H4 (cell line): ENCODE measurements around the gene PLEKHA1. TPM values are rescaled to one million over a fixed set of nuclear protein-coding genes. Genes with fewer than 3 reads are reported as not detected.

Experiments used
- DNase-seq: peaks from one replicate; pipeline ENCODE4 v3.0.0-alpha.2; 2015; ENCODE audit warnings: low spot score
- total RNA-seq: library from RNA; depleted of rRNA; stranded (reverse); fragments of >200 nt; shearing (Covaris generic); gene quantifications from 2 replicates; pipeline ENCODE4 v1.2.3, GENCODE V29; 2014; rRNA removed

Gene PLEKHA1
- total RNA-seq, result 8.1 and 15.8 TPM in 2 replicates

DNA sequence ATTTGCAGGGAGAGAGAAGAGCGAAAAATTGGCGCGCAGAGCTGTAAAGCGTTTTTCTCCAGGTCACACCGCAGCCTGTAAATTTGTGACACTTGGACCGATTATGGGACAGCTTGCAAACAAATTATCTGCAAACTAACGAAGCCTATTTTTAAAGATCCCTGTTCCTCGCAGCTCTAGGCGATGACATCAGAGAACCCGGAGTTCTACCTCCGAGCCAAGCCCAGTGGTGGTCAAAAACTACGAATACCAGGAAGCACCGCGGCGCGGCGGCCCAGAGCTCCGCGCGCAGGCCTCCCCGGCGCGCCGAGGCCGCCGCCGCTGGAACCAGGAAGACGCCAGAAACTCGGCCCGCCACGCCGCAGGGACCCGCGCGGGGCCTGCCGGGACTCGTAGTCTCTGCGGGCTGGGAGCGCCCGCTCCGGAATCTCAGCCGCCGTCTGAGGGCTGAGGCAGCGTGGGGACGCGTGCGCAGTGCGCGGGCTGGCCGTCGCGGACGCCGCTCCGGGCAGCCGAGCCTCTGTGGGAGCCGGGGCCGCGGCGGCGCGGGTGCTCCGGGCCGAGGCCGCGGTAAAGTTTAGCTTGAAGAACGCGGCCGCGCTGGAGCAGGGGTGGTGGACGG is at the start of gene PLEKHA1:
Gene PLEKHA1 (plus strand): TSS at position 472 of the 622 bp plus-strand sequence. CDS start 18,493 bp downstream, outside the sequence.
- peak; percentile 83 for DNase-seq

DNA sequence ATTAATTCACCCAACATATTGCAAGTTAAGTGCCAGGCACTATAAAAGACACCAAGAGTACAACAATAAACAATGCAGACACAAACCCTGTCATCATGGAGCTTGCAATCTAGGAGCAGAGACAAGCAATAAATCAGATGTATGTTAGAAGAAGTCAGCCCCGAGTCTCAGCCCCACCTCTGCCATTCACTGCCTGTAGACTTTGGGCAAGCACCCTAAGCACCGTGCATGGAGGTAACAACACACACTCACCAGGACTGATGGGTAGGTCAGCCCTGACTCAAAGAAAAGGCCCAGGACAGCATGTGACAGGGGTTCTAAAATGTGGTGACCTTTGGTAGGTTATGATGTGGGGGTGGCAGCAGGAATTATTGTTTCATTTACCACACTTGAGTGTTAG is 49.3 kb upstream of the PLEKHA1 start:
- DNase-seq, result no peak

DNA sequence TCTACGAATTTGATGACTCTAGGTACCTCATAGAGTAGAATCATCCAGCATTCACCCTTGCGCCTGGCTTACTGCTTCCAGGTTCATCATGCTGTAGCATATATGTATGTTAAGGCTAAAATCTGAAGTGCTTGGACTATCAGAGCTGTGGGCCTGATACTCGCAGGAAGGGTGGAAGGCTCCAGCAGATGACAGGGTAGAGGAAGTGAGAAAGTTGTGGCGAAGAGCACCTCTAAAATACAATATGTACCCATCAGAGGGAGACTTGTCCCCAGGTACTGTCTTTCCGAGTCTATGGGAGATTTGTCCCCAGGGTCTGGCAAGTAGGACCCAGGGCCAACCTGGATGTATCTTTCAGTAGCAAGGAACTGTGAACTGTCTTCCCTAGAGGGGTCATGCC is 48.1 kb upstream of the PLEKHA1 start:
- DNase-seq, result no peak

DNA sequence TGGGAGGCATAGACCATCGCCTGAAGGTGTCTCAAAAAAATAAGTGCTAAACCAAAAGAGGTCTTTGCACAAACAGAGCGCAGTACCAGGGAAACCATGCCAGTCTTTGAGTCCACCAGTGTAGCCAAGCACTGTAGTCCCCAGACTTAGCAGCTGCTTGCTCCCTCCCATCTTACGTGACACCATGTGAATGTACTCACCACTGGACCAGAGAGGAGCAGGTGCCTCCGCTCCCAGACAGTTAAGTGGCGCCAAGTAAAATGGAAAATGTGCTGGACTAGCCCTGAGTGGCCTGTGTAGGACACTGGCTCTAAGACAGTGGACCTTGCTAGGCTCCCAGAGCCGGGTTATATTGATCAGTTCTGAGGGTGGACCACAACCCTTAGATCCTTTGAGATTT is 47.7 kb upstream of the PLEKHA1 start:
- no peak for DNase-seq

DNA sequence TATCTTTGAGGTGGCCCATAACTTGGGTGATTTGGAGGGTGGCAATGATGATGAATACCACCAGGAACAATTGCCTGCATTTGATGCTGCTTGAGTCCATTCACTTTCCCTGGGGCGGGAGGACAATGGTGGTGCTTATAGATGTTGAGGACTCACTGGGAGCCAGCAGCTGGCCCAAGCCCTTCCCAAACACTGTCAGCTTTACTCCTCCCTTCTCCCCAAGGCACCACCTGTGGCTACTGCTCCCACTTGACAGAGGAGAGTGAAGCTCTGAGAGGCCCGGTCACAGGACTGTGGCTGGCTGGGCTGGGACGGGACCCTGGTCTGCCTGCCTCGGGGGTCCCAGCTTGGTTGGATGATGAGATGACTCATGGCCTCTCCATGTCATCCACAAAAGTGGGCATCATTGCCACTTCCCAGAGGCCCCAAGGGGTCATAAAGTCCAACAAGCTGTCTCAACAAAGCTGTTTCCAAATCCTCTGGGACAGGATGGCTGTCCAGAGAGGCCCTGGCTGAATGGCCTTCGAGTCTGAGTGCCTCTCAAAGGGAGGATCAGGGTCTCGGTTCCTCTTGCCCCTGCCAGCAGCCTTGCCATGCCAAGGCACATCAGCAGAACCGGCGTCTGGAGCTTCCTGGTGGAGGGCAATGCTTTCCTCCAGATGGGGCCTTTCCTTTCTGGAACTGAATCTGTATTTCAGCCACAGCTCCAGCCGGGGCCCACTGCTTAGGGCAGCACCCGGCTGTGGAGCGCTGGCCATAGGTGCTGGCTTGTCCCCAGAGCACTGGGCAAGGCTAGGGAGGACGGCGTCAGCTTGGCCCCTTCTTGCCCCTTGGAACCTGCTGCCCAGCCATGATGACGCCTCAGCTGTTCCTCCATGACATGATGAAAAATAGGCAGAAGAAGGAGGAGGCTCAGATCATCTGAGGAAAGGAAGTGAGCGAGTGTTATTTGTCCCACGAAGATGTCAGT is 47.0 kb upstream of the PLEKHA1 start:
- no peak for DNase-seq

DNA sequence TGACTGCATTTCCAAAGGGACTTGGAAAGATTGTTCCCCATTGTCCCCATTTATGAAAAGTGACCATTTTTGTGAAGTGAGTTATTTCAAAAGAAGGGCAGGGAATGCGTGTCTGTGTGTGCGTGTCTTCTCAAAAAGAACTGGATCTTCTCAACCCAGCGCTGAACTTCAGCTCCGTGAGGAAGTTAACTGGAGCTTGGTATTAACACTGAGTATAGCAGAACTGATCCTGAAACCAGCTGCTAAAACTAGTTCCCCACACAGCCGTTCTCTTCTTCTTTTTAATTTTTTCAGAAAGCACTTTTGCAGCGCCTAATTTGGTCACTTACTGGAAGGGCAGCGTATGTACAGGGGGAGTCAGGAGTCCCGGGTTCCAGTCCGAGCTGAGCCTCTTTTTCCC is 45.8 kb upstream of the PLEKHA1 start:
- no peak for DNase-seq

DNA sequence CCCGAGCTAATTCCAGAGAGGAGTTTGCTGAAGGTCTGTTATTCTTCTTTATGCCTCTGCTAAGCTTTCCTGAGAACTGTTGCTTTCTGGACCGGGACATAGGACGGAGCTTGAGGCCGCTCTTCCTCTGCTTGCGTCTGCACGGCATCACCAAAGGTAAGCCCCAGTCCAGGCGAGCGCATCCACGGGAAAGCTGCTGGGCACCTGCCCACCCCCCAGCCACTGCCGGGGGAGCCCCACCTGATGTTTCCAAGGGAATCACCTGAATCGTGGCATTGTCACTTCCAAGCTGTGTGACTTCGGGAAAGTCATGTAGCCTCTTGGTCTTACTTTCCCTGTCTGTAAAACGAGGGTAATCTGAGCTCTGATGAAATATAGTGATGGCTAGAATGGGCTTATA is 45.1 kb upstream of the PLEKHA1 start:
- DNase-seq, result no peak

DNA sequence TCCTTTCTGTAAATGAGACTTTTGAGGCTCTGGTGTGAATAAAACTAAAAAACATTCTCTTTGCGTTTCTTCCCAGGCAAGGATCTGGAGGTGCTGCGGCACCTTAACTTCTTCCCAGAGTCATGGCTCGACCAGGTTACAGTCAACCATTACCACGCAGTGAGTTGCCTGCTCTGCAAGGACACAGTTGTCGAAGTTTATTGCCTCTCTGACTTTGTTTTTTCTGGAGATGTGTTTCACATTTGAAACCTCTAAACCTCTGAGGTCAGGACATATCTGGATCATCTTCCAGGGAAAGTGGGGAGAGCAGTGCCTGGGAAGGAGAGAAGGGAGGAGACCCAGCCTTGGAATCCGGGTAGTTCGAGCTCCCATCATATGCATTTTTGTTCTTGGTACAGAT is 43.4 kb upstream of the PLEKHA1 start:
- no peak for DNase-seq

DNA sequence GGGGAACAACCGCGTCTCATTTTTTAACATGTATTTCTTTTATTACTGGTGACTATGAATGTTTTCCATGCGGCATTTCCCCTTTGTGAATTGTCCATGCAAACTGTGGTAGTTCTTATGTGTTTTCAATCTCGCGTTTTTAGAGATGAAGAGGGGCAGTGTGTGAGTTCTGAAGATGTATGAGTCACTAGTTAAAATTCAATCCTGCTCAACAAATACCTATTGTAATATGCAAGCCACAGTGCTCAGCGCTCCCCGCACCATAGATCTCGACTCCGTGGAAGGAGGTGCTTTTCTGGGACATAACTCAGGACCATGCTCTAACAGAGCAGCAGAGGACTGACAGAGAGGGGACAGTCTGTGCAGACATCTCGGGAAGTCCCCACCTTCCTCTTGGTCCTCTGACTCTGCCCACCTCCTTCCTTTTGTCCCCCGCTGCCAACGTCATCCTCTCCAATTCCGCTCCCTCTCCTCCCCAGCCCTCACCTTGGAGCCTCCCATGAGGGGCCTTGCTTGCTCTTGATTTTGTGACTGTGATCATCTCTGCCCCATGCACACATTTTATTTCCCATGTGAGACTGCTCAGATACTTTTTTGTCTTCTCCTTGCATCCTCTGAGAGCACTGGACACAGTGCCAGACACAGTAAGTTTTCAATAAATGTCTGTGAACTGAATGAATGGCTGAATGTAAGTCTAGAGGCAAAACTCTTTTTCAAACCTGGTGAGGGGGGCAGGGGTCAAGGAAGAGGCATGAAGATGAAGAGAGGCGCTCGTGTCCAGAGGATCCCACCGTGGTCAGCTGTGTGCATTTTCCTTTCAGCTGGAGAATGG is 42.7 kb upstream of the PLEKHA1 start:
- DNase-seq, result no peak

DNA sequence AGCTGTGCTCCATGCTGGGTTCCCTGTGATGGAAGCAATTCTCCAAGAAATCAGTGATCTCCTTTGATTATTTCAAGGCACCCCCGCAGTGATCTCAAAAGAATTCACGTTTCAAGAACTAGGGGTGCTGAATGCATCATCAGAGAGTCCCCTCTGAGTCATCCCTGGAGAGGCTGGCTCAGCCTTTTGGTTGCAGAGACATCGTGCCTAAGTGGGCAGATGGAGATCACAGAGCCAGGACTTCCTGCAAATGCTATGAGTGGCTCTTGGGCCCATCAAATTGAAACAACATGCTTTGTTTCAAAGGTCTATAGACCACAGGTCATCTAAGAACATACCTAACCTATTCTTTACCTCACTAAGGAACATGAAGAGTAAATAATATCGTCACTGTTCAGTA is 41.5 kb upstream of the PLEKHA1 start:
- no peak for DNase-seq

DNA sequence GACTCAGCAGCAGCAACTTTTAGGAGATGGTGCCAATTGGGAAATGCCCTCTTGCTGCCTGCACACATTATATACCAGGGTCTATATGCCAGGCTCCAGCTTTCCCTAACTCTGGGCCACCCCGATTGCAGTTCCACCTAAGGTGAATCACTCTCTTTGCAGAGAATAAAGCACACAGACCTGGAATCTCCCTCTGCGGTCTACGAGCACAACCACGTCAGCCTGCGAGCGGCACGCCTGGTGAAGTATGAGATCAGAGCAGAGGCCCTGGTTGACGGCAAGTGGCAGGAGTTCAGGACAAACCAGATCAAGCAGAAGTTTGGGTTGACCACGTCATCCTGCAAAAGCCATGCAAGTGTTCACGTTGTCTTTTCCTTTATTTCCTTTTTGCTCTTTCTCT is 38.2 kb upstream of the PLEKHA1 start:
- DNase-seq, result peak; percentile 38

DNA sequence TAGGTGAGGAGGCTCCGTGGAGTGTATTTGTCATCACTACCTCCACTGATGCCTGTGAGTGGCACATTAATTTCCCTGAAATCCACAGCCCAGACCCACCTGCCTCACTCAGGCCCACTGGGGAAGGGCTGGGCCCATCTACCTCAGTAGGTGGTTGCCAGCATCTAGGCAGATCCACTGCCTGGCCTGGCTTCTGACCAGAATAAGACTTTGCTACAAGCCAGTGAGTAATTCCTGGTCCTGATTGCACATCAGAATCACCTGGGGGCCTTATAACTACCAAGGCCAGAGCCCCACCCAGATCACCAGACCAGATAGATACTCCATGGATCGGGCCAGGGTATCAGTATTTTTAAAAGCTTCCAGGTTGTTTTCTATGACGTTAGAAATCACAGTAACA is 37.5 kb upstream of the PLEKHA1 start:
- no peak for DNase-seq

DNA sequence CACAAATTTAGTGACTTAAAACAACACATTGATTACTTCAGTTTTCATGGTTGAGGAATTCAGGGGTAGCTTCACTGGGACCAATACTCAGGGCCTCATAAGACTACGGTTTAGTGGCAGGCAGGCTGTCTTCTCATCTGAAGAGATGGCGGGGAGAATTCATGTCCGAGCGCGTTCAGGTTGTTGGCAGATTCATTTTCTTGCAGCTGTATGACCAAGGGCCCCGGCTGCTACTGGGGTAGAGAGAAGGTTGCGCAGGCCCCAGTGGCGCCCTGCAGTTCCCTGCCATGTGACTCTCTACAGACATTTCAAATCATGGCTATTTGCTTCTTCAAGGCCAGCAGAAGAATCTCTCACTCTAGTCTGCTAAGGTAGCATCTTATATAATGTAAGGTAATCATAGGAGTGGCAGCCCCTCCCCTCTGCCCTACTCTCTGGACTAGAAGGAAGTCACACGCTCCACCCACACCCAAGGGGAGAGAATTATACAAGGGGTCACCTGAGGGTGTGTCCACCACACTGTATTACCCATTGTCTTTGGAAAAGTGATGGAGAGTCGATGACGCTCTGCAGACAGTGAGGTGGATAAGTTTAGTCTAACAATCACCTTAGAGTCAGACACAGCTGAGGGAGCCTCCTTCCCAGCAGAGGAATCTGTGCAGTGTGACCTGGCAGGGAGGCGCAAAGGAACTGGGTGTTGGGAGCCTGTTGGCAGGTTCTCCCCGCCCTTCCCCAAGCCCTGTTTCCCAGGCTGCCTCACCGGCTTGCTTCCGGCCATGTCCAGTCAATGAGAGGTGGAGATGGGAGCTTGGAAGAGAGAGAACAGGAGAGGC is 35.7 kb upstream of the PLEKHA1 start:
- DNase-seq, result no peak

DNA sequence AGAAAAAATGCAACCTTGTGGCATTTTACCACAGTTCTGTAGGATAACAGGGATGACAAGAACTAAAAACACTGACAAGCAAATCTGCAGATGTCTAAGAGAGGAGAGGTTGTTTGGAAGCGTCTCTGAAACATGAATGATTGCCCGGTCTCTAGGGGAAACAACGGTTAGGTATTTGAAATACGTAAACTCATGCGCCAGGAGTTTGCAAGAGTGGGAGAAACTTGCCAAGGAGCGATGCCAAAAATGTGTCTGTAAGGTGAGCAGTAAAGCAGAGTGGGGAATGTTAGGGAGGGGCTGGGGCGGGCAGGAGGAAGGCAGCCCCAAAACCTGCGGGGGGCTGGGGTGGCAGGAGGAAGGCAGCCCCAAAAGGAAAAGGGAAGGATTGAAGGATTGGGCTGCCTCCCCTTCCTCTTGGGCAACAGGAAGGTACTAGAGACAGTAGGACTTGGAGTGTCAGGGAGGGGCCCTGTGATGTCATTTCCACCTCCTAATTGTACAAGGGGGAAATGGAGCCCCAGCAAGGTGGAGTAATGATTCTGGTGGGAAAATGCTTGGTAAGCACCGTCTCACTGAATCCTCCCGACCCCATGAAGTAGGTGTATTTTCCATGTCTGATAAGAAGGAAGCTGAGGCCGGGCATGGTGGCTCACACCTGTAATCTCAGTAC is 33.2 kb upstream of the PLEKHA1 start:
- DNase-seq, result no peak

DNA sequence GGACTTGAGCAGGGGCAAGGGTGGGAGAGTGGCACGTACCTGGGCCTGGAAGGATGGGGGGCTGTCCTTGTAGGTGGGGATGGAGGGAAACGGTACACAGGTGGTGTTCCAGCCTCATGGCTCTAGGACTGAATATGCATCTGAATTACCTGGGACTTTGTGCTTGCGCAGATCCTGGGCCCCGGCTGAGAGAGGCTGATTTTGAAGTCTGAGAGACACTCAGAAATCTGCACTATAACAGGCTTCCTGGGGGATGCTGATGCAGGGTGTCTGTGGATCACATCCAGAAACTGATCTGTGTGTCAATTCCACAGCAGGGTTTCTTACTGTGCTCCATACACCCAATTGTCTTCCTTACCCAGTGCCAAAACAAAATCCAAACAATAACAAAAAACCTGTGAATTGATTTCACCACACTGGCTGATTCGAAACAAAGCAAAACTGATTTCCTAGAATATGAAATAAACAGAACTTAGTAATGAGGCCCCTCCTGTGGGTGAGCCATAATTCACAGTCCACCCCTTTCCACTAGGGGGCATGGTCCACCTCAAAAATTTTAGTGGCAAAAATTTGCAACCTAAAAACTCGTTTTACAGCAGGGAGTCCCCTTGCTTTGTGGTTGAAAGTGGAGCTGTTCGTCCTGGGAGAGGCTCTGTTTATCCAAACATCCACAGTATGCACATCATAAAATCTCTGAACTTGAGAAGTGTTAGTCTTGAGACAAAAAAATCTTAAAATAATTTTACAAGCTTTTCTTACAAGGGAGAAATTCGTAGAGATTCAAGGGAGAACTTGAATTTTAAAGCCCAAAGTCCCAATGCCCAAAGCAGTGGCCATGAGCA is 32.0 kb upstream of the PLEKHA1 start:
- DNase-seq, result peak; percentile 41

DNA sequence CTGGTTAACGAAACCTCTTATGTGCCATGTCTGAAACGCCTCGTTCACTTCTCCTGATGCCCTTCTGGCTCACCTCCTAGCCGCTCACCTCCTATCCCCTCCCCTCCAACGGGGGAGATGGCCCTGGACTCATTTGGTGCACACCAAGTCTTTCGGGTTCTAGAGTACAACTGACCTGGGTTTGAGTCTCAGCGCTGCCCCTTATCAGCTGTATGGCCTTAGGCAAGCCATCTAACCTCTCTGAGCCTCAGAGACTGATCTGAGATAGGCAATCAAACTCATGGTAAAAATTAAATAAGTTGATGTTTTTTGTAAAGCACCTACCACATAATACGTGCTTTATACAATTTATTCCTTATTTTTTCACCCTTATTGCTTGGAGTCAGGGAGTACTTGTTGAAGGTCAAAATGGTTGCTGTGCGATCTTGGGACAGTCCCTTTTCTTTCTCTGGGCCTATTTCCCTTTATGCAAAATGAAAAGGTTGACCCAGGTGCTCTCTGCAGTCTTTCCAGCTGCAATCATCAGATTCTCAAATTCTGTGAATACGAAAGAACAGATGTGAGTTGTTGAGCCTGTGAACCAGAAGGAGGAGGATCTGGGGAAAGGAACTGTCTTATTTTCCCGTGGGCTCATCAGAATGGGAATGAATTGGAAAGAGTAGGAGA is 31.2 kb upstream of the PLEKHA1 start:
- no peak for DNase-seq

DNA sequence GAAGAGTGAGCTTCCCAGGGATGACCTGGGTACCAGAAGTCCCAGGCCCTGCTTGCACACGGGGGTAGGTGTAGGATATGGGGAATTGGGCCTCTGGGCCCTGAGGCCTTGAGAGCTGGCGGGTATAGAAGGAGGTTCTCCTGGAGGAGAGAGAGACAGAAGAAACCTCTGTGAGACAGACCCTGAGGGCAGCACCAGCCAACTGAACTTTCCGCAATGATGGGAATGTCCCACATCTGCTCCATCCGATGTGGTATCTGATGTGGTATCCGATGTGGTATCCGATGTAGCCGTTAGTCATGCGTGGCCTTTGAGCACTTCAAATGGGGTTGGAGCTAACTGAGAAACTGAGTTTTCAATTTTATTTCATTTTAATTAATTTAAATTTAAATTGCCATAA is 30.6 kb upstream of the PLEKHA1 start:
- no peak for DNase-seq

DNA sequence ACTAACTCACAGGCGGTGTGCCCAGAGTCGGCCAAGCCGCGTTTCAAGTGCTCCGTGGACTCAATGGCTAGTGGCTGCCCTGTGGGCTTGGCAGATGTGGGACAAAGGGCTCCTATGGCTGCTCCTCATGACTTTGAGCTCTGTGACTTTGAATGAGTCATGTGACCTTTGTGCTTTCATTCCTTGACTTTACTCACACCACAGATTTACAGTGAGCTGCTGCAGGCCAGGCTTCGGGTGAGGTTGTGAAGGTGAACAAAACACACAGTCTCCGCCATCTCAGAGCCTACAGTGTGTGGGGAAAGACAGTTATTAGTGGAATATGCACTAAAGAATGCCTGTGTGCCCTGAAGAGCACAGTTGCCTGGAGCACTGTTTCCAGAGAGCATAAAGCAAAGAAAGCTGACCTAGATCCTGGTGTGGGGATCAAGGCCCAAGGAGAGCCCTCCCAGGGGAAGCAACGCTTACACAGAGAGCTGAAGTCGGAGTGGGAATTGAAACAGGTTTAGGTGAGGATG is 29.7 kb upstream of the PLEKHA1 start:
- no peak for DNase-seq

DNA sequence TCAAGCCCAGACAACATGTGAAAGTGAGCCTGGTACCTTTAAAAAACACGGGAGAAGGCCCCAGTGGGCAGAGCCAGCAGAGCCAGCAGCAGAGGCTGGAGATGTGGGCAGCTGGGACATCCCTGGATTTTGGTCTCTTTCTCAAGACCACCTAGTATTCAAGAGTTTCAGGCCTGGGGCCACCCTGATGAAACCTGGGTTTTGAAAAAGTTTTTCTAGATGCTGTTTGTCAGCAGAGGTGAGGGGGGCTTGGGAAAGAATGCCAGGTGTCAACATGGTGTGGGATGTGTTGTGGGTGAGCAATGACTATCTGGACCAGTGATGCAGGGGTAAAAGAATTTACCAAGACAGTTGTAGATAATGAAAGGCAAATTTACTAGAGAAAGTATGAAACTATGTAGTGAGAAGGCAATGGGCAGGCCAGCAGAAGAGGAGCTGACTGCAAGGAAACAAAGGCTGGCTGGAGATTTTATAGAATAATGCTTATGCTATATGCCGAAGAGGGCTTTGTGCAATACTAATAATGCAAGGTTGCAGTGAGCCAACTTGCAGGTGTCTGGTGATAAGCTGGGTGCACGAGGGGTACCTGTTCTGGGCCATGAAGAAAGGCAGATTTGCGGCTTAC is 28.1 kb upstream of the PLEKHA1 start:
- DNase-seq, result no peak
